ENCODE data around the gene TXN2.
A peak's percentile ranks its signal among the peaks of the same experiment; 100 is the strongest.

The TXN2 gene, protein sequence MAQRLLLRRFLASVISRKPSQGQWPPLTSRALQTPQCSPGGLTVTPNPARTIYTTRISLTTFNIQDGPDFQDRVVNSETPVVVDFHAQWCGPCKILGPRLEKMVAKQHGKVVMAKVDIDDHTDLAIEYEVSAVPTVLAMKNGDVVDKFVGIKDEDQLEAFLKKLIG

GRCh38 chr22:36481393-36482168, at the start of gene TXN2:
TXN2 (minus strand) TSS chr22:36481640; CDS start chr22:36480837, 803 bp downstream.
- H3K27me3 ChIP-seq (ENCODE audit: control insufficient read depth, low read length): no peaks in the 10 kb centered on the region
- peaks cover 47% of the 10 kb centered on the region for H3K36me3 ChIP-seq (ENCODE audit: control insufficient read depth, low read length)
- H3K4me3 ChIP-seq (ENCODE audit: low read length): peak within 1 kb of the TSS; percentile 88
- peak within 1 kb of the TSS; percentile 91 for H3K27ac ChIP-seq (ENCODE audit: low read depth, low read length)
- peak within 1 kb of the TSS; percentile 74 for H3K4me2 ChIP-seq (ENCODE audit: low read length)
- no peaks in the 10 kb centered on the region for H4K20me1 ChIP-seq (ENCODE audit: control insufficient read depth, insufficient read depth, low read depth, low read length)
- H3K9me3 ChIP-seq (ENCODE audit: control insufficient read depth, insufficient read depth, low read length): no peaks in the 10 kb centered on the region
- H3K79me2 ChIP-seq (ENCODE audit: control insufficient read depth, low read length): peaks cover 32% of the 10 kb centered on the region
- H3K9me2 ChIP-seq (replicated peaks; ENCODE audit: control insufficient read depth, low read length): no peaks in the 10 kb centered on the region
- TF ChIP-seq EZH2phosphoT487 (IDR thresholded peaks at IDR 0.05; ENCODE audit: borderline replicate concordance, low read length): no peak
- no peak for TF ChIP-seq CTCF (IDR thresholded peaks at IDR 0.05; ENCODE audit: low read depth, low read length, poor library complexity, severe bottlenecking)
- peaks cover 18% of the 10 kb centered on the region for H3K4me1 ChIP-seq (ENCODE audit: control insufficient read depth, low read length)
- peaks cover 13% of the 10 kb centered on the region for H3F3A ChIP-seq (ENCODE audit: control insufficient read depth, insufficient read depth)

DNA sequence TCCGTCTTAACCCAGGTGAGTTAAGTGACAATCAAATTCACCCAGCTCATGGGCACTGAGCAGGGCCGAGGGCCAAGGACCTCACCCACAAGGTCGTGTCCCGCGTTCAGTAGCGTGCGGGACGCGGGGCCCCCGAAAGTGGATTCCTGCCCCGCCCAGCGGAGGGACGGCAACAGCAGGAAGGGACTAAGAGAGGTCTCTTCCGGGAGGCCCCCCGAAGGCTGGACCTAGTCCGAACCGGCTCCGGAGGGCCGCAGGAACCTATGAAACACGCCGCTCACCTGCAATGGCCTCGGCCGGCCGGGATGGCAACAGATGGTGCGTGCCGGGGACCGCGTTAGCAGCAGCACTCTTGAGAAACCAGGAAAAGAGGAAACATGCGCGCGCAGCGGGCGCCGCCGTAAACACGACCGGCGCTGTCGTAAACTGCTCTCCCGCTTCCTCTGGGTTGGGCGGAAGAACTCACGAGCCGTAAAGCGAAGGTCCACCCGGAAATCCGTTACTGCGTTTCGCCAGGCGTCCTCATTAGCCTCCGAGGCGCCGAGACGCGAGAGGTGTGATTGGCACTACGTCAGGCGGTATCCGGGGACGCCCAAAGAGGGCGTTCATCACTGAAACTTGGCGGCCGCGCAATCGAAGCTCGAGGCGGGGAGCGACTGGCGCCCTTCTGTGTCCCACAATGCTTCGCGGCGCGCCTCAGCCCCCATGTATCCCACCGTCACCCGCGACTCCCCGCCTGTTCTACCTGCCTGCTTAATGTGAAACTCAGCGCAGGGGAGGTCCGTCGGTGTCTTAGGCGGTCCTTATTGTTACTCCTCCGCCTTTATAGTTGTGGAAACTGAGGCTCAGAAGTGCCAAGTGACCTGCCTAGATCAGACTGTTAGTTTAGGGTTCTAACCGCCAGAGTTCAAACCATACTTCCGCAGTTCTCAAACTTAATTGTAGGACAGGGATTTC, 47.6 kb upstream of the TXN2 start, which contains the start of gene EIF3D:
EIF3D (minus strand) TSS at position 372 of the 957 bp plus-strand sequence. CDS start 3,045 bp downstream, outside the sequence.
- Histone ChIP-seq H3K4me3 (ENCODE audit: low read length) (peak within 1 kb of the TSS; percentile 96), H3K4me1 (ENCODE audit: control insufficient read depth, low read length) (peaks cover 25% of the 10 kb centered on the region), H3K27me3 (ENCODE audit: control insufficient read depth, low read length) (no peaks in the 10 kb centered on the region), H4K20me1 (ENCODE audit: control insufficient read depth, insufficient read depth, low read depth, low read length) (peaks cover 17% of the 10 kb centered on the region), H3F3A (ENCODE audit: control insufficient read depth, insufficient read depth) (peaks cover 7% of the 10 kb centered on the region), H3K9me2 (replicated peaks; ENCODE audit: control insufficient read depth, low read length) (no peaks in the 10 kb centered on the region), H3K9me3 (ENCODE audit: control insufficient read depth, insufficient read depth, low read length) (no peaks in the 10 kb centered on the region), H3K27ac (ENCODE audit: low read depth, low read length) (peak within 1 kb of the TSS; percentile 73), H3K36me3 (ENCODE audit: control insufficient read depth, low read length) (peaks cover 47% of the 10 kb centered on the region), H3K79me2 (ENCODE audit: control insufficient read depth, low read length) (peaks cover 48% of the 10 kb centered on the region), H3K4me2 (ENCODE audit: low read length) (peak within 1 kb of the TSS; percentile 80)
- TF ChIP-seq CTCF (IDR thresholded peaks at IDR 0.05; ENCODE audit: low read depth, low read length, poor library complexity, severe bottlenecking) (no peak), EZH2phosphoT487 (IDR thresholded peaks at IDR 0.05; ENCODE audit: borderline replicate concordance, low read length) (no peak)

- no peaks in the 10 kb centered on the region for H3K9me3 ChIP-seq (ENCODE audit: control insufficient read depth, insufficient read depth, low read length)
- peaks cover 28% of the 10 kb centered on the region for H3K4me1 ChIP-seq (ENCODE audit: control insufficient read depth, low read length)
- H3K4me3 ChIP-seq (ENCODE audit: low read length): peak overlapping the region; percentile 96
- TF ChIP-seq EZH2phosphoT487 (IDR thresholded peaks at IDR 0.05; ENCODE audit: borderline replicate concordance, low read length): no peak
- H3K4me2 ChIP-seq (ENCODE audit: low read length): peak overlapping the region; percentile 76
- H3K36me3 ChIP-seq (ENCODE audit: control insufficient read depth, low read length): peaks cover 55% of the 10 kb centered on the region
- H3K27me3 ChIP-seq (ENCODE audit: control insufficient read depth, low read length): no peaks in the 10 kb centered on the region
- peaks cover 12% of the 10 kb centered on the region for H3F3A ChIP-seq (ENCODE audit: control insufficient read depth, insufficient read depth)
- H3K27ac ChIP-seq (ENCODE audit: low read depth, low read length): peak overlapping the region; percentile 73
- peaks cover 55% of the 10 kb centered on the region for H3K79me2 ChIP-seq (ENCODE audit: control insufficient read depth, low read length)
- H3K9me2 ChIP-seq (replicated peaks; ENCODE audit: control insufficient read depth, low read length): no peaks in the 10 kb centered on the region
- peaks cover 17% of the 10 kb centered on the region for H4K20me1 ChIP-seq (ENCODE audit: control insufficient read depth, insufficient read depth, low read depth, low read length)
Measured at GRCh38 chr22:36528341-36528740, 46.9 kb upstream of the TXN2 start.
